Articular chondrocyte of knee joint (primary cell): ENCODE data around the gene NLK. TPM values are rescaled to one million over a fixed set of nuclear protein-coding genes. Genes with fewer than 3 reads are reported as not detected.

Experiments
- small RNA-seq: library from RNA; depleted of rRNA; stranded (forward); fragments of <200 nt; gene quantifications from one replicate; pipeline ENCODE3, GENCODE V24; 2012
- total RNA-seq: library from RNA; depleted of rRNA; stranded (reverse); fragments of >200 nt; gene quantifications from 2 replicates; pipeline ENCODE4 v1.2.3, GENCODE V29; 2012

Gene NLK
- 16.6 and 17.5 TPM in 2 replicates for total RNA-seq

DNA sequence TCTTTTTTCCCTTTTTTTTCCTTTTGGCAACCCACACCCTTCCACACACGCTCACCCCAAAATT is at the start of gene NLK:
NLK (plus strand) TSS at position 21 of the 64 bp plus-strand sequence. CDS start 197 bp downstream, outside the sequence.

Small RNA genes within 50 kb of the gene (small RNA-seq; reads per million reads assigned to genes)
- gene RF00006 (not detected), gene RF00156 (not detected), gene RF00601 (not detected), gene RPS29P22 (not detected)

Other genes starting within 250 kb of the NLK start
- under 0.01 TPM in 2 replicates for gene NOS2, start 242.1 kb upstream of the NLK start, total RNA-seq
- gene LYRM9, start 149.3 kb upstream of the NLK start, total RNA-seq, result 20.5 and 20.9 TPM in 2 replicates